Body of pancreas (tissue), 4 donors: ENCODE measurements around the gene GPT2.

ENCODE experiments used
- POLR2A ChIP-seq, 3 donors: fragments of 450-650 bp; IDR thresholded peaks; one replicate each; pipeline ENCODE4 v1.6.1; 2016; ENCODE audit warnings: antibody characterized with exemption in 3 of 3, mild to moderate bottlenecking in 2 of 3
- TF ChIP-seq, protein P1 (sequence below), 7 experiments: fragments of 450-650 bp in 4 of 7; fragments of 200-600 bp in 3 of 7; sonication (generic) in 3 of 7; IDR thresholded peaks; one replicate each; pipeline ENCODE4 v1.5.1; 2016 to 2019; ENCODE audit warnings: antibody characterized with exemption in 7 of 7

DNA sequence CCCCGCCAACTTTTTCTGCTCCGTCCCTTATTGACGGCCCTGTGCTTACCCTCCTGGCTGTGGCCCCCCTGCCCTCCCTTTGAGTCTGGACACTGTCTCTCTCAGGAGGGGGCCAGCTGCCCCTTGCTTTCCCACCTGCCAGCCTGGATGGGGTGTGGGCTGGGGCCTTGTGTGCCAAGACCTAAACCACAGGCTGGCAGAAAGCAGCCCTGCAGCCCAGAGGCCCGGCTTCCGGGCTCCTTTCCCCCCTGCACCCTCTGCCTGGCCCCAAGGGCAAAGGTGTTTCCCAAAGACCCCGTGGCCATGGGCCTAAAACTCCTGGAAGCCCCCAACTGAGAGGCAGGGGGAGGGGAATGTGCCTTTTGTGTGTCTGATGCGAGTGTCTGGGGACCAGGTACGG, 17.5 kb downstream of the GPT2 start:
- no peak for TF ChIP-seq POLR2A (IDR thresholded peaks at IDR 0.05)
- TF ChIP-seq, protein P1, sequence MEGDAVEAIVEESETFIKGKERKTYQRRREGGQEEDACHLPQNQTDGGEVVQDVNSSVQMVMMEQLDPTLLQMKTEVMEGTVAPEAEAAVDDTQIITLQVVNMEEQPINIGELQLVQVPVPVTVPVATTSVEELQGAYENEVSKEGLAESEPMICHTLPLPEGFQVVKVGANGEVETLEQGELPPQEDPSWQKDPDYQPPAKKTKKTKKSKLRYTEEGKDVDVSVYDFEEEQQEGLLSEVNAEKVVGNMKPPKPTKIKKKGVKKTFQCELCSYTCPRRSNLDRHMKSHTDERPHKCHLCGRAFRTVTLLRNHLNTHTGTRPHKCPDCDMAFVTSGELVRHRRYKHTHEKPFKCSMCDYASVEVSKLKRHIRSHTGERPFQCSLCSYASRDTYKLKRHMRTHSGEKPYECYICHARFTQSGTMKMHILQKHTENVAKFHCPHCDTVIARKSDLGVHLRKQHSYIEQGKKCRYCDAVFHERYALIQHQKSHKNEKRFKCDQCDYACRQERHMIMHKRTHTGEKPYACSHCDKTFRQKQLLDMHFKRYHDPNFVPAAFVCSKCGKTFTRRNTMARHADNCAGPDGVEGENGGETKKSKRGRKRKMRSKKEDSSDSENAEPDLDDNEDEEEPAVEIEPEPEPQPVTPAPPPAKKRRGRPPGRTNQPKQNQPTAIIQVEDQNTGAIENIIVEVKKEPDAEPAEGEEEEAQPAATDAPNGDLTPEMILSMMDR (IDR thresholded peaks at IDR 0.05), result no peak
